M059J (cell line): ENCODE results near the gene NUP88. TPM values are rescaled to one million over a fixed set of nuclear protein-coding genes. Genes with fewer than 3 reads are reported as not detected.

Experiments
- DNase-seq: peaks from one replicate; pipeline ENCODE4 v3.0.0-alpha.2; 2012; ENCODE audit warnings: low read depth
- total RNA-seq: library from RNA; depleted of rRNA; stranded (reverse); fragments of >200 nt; shearing (Covaris generic); gene quantifications from 2 replicates; pipeline ENCODE4 v1.2.3, GENCODE V29; 2014

The NUP88 gene
- total RNA-seq, 1 experiment from 2014 or later: 76.6 TPM

DNA sequence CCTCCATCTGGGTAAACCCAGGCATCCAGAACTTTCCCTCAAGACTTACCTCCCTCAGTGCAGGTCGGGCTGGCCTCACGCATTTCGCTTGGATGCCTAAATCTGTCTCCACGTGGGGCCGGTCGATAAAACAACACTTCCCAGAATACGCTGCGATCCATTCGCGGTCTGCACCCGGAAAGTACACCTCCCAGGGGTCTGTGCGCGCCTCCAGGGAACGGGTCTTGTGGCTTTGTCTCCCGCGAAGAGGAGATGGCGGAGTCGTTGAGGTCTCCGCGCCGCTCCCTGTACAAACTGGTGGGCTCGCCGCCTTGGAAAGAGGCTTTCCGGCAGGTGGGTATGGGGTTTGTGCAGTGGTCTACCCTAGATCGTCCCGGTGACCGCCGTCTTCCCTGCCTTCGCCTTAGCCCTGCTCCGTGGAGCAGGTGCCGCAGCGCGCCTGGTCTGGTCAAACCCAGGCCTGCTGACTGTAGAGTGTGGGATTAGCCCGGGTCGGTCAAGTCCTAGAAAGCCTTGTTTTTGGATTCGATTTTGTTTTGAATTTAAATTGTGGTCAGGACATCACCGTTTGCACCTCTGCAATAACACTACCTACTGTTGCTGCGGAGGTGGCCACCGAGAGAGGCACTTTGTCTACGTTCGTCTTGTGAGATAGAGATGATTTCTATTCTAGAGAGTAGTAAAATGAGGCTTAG, 644 bp upstream of the NUP88 start, which contains the start of gene RPAIN:
Gene RPAIN, plus strand, starts transcription at position 224 of the 695 bp plus-strand sequence. Its CDS starts 29 bp downstream, at position 253.
- DNase-seq: peak; percentile 86

GRCh38 chr17:5418858-5419355, 555 bp downstream of the NUP88 start:
- peak; percentile 51 for DNase-seq

DNA sequence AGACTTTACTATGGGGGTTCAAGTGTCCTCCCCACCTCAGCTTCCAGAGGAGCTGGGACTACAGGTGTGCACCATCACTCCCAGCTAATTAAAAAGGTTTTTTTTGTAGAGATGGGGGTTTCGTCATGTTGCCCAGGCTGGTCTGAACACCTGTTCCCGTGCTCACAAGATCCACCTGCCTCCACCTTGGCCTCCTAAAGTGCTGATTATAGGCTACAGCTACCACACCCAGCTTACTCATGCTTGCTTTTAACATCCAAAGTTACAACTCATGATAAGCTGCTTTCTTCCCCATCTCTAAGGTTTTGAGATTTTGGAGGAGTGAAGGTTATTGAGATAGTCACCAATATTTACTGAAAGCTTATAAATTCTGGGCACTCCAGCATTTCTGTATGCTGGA, 2.6 kb downstream of the NUP88 start:
- no peak for DNase-seq

DNA sequence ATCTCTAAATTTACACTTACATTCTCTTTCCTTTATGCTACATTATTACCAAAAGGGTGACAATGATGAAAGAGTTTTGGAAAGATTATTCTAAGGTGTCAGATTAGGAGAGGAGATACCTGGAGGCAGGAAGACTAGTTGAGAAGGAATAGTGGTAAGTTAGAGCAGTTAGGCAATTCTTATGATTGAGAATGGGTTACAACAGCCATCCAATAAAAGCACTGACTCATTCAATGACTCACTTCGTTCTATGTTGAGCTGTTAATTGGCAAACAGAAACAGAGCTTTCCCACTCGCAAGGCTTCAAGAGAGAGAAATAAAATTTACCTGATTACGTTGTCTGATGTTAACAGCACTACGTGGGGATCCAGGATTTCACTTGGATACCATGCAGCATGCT, 5.8 kb downstream of the NUP88 start:
- peak; percentile 93 for DNase-seq

DNA sequence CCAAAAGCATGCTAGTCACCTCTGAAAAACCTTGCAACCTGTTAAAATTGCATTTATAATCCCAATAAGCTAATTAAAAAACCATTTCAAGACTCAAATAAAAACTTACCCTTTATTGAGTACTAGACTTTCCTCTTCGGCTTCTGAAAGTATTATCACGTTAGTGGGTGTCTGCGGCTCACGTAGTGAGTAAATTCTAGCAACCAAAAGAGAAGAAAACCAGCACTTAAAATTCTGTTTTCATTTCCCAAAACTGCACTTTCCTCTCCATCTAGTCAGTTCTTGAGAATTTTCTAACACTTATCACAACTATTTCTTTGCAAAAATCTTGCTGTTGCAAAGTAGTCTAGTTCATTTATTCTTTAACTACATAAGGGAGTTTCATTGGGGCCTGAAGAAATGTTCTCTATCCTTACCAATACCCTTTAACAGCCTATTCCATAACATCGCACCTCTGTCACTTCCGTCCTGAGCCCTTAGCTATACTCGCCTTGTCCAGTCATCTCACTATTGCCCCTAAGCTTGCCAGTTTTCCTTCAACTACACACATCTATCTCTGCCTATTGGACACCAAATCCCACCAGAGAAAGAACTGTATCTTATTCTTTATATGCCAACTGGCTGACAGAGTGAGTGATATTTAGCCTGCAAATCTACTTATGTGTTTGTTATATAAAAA, 8.7 kb downstream of the NUP88 start:
- no peak for DNase-seq

GRCh38 chr17:5408186-5408585, 11.3 kb downstream of the NUP88 start:
- no peak for DNase-seq

- no peak for DNase-seq
Measured at GRCh38 chr17:5405400-5405799, 14.1 kb downstream of the NUP88 start.

DNA sequence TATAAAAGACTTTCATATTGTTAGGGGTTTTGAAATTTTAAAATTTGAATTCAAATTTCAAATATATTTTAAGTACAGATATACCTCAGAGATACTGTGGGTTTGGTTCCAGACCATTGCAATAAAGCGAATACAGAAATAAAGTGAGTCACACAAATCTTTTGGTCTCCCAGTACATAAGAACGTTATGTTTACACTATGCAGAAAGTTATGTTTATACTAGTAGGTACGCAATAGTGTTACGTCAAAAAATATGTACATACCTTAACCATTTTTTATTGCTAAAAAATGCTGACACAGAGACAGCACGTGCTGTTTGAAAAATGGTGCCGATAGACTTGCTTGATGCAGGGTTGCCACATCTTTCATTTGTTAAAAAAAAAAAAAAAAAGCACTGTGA, 19.7 kb downstream of the NUP88 start:
- no peak for DNase-seq

DNA sequence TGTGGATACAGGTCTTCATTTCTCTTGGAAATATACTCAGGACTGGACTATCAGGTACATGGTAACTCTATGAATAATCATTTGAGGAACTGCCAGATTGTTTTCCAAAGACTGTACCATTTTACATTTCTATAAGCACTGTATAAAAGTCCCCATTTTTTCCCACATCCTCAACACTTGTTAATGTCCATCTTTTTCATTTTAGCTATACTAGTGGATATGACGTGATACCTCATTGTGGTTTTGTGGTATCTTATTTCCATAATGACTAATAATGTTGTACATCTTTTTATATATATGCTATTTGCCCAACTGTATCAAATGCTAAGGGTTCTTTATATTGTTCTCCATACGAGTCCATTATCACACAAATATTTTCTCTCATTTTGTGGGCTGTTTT, 22.9 kb downstream of the NUP88 start:
- no peak for DNase-seq

DNA sequence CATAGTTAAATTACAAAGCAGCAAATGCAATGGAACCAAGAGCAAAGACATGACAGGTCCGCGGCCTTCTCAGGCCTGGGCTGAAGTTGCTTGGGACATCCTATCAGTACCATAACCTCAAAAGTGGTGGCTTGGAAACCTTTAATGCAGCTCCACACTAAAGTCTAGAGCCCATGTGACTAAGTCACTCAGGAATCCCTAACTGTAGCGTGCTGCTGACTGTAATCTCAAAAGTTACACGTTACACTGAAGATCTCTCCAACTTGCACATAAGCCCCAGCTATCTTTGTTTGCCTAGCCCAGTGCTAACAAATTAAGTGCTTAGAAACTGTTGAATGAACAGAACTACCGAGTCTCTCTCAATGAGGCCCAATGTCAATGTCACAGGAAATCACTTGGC, 27.8 kb downstream of the NUP88 start:
- no peak for DNase-seq

DNA sequence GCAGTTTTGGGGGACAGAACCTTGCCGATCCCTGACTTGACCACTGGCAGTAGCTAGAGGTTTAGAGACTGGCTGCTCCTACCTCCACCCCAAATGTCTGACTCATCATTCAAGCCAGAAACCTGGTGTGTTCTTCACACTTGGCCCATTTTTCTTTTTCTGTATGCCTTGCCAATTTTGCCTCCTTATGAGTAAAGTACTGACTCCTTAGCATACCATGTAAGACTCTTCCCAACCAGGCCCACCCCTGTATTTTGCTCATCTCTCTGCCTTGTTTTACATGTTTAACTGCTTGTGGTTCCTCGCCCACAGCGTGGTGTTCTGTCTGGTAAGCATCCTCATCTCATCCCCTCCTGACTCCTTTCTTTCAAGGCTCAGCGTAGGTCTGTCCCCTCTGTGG, 37.9 kb downstream of the NUP88 start:
- peak; percentile 24 for DNase-seq

DNA sequence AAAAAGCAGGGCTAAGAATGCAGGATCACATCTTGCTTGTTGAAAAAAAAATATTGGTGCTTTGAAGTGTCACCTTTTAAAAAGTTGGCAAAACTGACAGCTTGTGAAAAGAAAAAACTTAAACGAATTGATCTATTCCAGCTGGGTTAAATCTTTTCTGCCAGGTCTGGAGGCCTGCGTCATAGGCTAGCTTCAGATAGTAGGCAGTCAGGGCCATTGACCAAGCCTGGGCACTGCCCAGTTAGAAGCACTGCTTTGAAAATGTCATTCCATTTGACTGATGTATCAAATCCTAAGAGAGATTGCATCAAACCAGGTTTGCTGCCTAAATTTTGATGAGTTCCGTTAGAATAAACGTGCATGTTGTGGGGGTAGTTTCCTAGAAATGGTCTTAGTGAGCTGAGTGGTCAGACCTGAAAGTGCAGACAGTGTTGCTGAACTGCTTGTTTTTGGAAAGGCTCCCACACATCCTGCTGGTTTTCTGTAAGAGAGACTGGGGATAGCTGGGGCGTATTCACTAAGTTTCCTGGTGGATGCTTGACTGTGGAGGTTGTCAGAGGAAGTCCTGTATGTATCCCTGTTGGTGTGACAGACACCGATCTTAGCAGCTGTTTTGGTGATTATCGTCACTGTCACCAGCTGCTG, 38.8 kb downstream of the NUP88 start:
- no peak for DNase-seq

- no peak for DNase-seq
Measured at GRCh38 chr17:5379351-5380107, 39.9 kb downstream of the NUP88 start.

GRCh38 chr17:5378566-5379207, 40.8 kb downstream of the NUP88 start:
- DNase-seq: no peak

DNA sequence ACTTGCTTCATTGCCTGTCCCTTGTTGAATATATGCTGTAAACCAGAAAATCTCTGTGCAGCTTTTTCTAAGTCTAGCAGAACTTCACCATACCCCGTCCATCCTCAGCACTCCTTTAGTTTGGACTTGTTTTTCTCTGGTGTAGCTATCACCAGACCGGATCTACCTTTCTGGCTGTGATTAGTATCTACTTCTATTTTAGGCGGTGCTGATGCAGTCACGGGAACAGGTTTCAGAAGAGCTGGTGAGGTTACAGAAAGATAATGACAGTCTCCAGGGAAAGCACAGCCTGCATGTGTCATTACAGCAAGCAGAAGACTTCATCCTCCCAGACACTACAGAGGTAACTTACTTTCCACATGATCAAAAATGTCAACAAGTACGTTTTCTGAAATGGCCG, 46.4 kb downstream of the NUP88 start:
- no peak for DNase-seq

GRCh38 chr17:5370411-5370810, 49.1 kb downstream of the NUP88 start:
- no peak for DNase-seq

GRCh38 chr17:5365831-5366230, 53.6 kb downstream of the NUP88 start:
- no peak for DNase-seq

DNA sequence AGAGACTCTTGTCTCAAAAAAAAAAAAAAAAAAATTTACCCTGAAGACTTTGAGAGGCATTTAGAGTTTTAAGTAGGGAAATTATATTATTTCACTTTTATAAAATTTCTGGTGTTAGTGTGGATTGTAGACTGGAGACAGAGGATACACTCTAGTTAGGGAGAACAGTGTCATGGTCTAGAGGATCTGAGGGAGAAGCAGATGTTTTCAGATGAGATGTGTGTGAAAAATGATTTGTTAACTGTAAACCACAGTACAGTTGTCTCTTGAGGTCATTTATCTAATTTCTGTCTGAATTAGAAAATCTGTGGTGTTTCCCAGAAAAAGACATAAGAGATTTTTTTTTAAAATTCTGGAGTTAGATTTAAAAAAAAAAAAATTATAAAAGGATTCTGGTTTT, 54.8 kb downstream of the NUP88 start:
- no peak for DNase-seq

- no peak for DNase-seq
Measured at GRCh38 chr17:5364156-5364555, 55.3 kb downstream of the NUP88 start.

GRCh38 chr17:5362162-5362811, 57.2 kb downstream of the NUP88 start:
- no peak for DNase-seq

DNA sequence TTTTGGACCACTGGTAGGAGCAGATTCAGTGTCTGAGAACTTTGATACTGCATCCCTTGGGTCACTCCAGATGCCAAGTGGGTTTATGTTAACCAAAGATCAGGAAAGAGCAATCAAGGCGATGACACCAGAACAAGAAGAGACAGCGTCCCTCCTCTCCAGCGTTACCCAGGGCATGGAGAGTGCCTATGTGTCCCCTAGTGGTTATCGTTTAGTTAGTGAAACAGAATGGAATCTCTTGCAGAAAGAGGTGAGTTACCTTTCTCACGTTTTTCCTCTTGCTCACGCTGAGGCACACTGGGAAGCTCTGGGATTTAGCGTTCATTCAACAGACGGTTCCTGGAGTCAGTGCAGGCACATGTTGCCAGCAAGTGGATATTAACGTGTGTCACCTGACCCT, 58.0 kb downstream of the NUP88 start:
- DNase-seq: no peak
